ENCODE measurements around the gene PLOD3. TPM values are rescaled to one million over a fixed set of nuclear protein-coding genes. Genes with fewer than 3 reads are reported as not detected.
A peak's percentile ranks its signal among the peaks of the same experiment; 100 is the strongest.

The PLOD3 gene
- total and polyA plus RNA-seq, 9 of the 15 experiments (the other 6 are each of a cell fraction or from before 2014, with no cell fraction given) = 2.8 to 101 (median 30.9) TPM

DNA sequence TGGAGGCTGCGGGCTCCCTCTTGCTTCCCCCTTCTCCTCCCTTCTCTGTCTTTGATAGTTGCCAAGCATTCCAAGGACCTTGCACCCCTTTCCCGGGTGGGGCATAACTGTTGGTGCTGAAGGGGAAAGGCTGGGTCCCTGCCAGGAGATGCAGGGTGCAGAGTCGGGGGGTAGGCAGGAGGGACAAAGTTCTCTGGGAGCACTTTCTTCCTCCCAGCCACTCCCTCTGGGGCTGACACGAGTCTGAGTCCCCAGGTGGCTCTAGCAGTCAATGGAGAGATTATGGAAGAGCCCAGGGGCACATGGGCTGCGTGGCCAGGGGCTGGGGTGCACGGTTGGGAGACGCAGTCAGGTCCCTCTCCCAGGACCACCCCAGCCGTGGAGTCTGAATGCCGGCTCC is 18.1 kb upstream of the PLOD3 start:
- in situ Hi-C loops (cut with MboI) (no loop called here), intact Hi-C loops (cut with micrococcal nuclease) (loop anchor here (2.0 kb wide), 1 partner anchor 47 kb away; no protein-coding TSS in a partner anchor)
- H3K36me3 ChIP-seq (ENCODE audit: control insufficient read depth, insufficient read depth, low read length) = peaks cover 34% of the 10 kb centered on the region
- H3K27ac ChIP-seq (ENCODE audit: extremely low read depth, low read depth, low read length) = no peak overlapping the region
- ChIA-PET CTCF (ENCODE audit: low intra/inter-chr PET ratio) (interaction anchor here (0.6 kb wide), 1 partner anchor 108 kb away, joined by 3 read pairs; no protein-coding TSS in a partner anchor), POLR2A (interaction anchor here (1.0 to 2.2 kb wide), 4 partner anchors 8 to 91 kb away, joined by 3 to 22 read pairs (median 3); partner anchors contain the start of gene ZNHIT1)
- peaks cover under 1% of the 10 kb centered on the region; the same call in 1 of the 3 replicates for H3K79me2 ChIP-seq (ENCODE audit: control insufficient read depth, insufficient read depth, low read length)
- no peak overlapping the region for H3K4me2 ChIP-seq (ENCODE audit: insufficient read depth, low read length)
- peak in 1 of 4 experiments; percentile 12 for DNase-seq (ENCODE audit: extremely low read depth in 1 of 4, low spot score in 3 of 4)
- no peak for FAIRE-seq
- H3K4me3 ChIP-seq = no peak overlapping the region
- H4K20me1 ChIP-seq (replicated peaks; ENCODE audit: control insufficient read depth, insufficient read depth, low read length) = peaks cover 3% of the 10 kb centered on the region; the same call in 1 of the 2 replicates
- no peaks in the 10 kb centered on the region for H3K9me3 ChIP-seq (replicated peaks; ENCODE audit: control insufficient read depth, insufficient read depth, low read depth, low read length)
- peak overlapping the region in 1 of 2 experiments; percentile 44; a peak in 2 of 4 replicates for H3K9ac ChIP-seq (ENCODE audit: insufficient read depth in 1 of 2, low read depth in 2 of 2, low read length in 2 of 2)
- no peaks in the 10 kb centered on the region for H3K27me3 ChIP-seq (ENCODE audit: control insufficient read depth in 2 of 2, insufficient read depth in 2 of 2, low read length in 2 of 2)
- no TSS peak for BruUV-seq (replicated peaks)
- WGBS (ENCODE audit: insufficient coverage, low coverage, missing lambda C conversion rate) = 73% methylated on average over 8 of the region's 9 CpGs
- no peak overlapping the region for H2AFZ ChIP-seq (ENCODE audit: low read depth, low read length)
- TF ChIP-seq HOXB6 (CRISPR knock-in tag; IDR thresholded peaks at IDR 0.05; ENCODE audit: borderline replicate concordance) (no peak), GABPB1 (CRISPR knock-in tag; IDR thresholded peaks at IDR 0.05) (0 out of 2 replicates have a peak, but pooled peaks have one; percentile 20)
- no peaks in the 10 kb centered on the region for H3K9me1 ChIP-seq (ENCODE audit: control insufficient read depth, insufficient read depth, low read length)
- no peak for ATAC-seq
- H3K4me1 ChIP-seq (replicated peaks in 1 of 2; ENCODE audit: control insufficient read depth in 2 of 2, insufficient read depth in 2 of 2, low read length in 2 of 2) = peaks cover 25 to 81% of the 10 kb centered on the region in 2 experiments; a peak in 4 of 5 replicates

DNA sequence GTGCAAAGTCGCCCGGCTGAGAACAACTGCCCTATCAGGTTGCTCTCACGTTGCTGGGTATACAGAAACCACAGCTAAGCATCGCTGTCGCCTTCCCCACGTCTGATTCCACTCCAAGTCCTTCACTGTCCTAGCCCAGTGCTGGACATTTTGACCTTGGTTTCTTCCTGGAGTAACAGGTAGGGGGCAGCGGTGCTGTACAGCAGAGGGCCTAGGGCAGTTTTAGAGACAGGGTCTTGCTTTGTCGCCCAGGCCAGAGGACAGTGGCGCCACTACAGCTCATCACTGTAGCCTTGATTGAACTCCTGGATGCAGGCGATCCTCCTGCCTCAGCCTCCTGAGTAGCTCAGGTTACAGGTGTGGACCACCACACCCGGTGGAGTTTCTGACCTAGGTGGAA is 17.7 kb upstream of the PLOD3 start:
- no TSS peak for BruUV-seq (replicated peaks)
- intact Hi-C loops (cut with micrococcal nuclease) (loop anchor here (2.0 kb wide), 1 partner anchor 48 kb away; no protein-coding TSS in a partner anchor), in situ Hi-C loops (cut with MboI) (no loop called here)
- DNase-seq (ENCODE audit: extremely low read depth in 1 of 4, low spot score in 3 of 4) (peak in 3 of 4 experiments; percentile 48 to 67 (median 55)), FAIRE-seq (peak; percentile 75), ATAC-seq (peak; percentile 61)
- CTCF ChIA-PET (ENCODE audit: low intra/inter-chr PET ratio) = no interaction called here
- Histone ChIP-seq H3K79me2 (ENCODE audit: control insufficient read depth, insufficient read depth, low read length) (no peaks in the 10 kb centered on the region), H4K20me1 (replicated peaks; ENCODE audit: control insufficient read depth, insufficient read depth, low read length) (no peaks in the 10 kb centered on the region; the same call in 1 of the 2 replicates), H2AFZ (ENCODE audit: low read depth, low read length) (no peak overlapping the region), H3K4me1 (replicated peaks in 1 of 2; ENCODE audit: control insufficient read depth in 2 of 2, insufficient read depth in 2 of 2, low read length in 2 of 2) (peaks cover 20 to 77% of the 10 kb centered on the region in 2 experiments; a peak in 4 of 5 replicates), H3K27me3 (ENCODE audit: control insufficient read depth in 2 of 2, insufficient read depth in 2 of 2, low read length in 2 of 2) (no peaks in the 10 kb centered on the region), H3K4me3 (no peak overlapping the region), H3K9me1 (ENCODE audit: control insufficient read depth, insufficient read depth, low read length) (no peaks in the 10 kb centered on the region), H3K36me3 (ENCODE audit: control insufficient read depth, insufficient read depth, low read length) (peaks cover 32% of the 10 kb centered on the region), H3K27ac (ENCODE audit: extremely low read depth, low read depth, low read length) (no peak overlapping the region), H3K4me2 (ENCODE audit: insufficient read depth, low read length) (no peak overlapping the region), H3K9me3 (replicated peaks; ENCODE audit: control insufficient read depth, insufficient read depth, low read depth, low read length) (no peaks in the 10 kb centered on the region), H3K9ac (ENCODE audit: insufficient read depth in 1 of 2, low read depth in 2 of 2, low read length in 2 of 2) (peak overlapping the region in 1 of 2 experiments; percentile 19; a peak in 1 of 4 replicates)
- POLR2A ChIA-PET = interaction anchor here (0.7 to 2.2 kb wide), 3 partner anchors 9 to 863 kb away, joined by 3 to 22 read pairs (median 3); partner anchors contain the start of gene ZNHIT1
- 45% methylated on average over 11 of the region's 11 CpGs for WGBS (ENCODE audit: insufficient coverage, low coverage, missing lambda C conversion rate)
- TF ChIP-seq PCBP2 (IDR thresholded peaks at IDR 0.05; ENCODE audit: low read depth, low read length, poor library complexity, severe bottlenecking) = no peak
- TF ChIP-seq, protein P1, sequence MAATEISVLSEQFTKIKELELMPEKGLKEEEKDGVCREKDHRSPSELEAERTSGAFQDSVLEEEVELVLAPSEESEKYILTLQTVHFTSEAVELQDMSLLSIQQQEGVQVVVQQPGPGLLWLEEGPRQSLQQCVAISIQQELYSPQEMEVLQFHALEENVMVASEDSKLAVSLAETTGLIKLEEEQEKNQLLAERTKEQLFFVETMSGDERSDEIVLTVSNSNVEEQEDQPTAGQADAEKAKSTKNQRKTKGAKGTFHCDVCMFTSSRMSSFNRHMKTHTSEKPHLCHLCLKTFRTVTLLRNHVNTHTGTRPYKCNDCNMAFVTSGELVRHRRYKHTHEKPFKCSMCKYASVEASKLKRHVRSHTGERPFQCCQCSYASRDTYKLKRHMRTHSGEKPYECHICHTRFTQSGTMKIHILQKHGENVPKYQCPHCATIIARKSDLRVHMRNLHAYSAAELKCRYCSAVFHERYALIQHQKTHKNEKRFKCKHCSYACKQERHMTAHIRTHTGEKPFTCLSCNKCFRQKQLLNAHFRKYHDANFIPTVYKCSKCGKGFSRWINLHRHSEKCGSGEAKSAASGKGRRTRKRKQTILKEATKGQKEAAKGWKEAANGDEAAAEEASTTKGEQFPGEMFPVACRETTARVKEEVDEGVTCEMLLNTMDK (IDR thresholded peaks at IDR 0.05; ENCODE audit: borderline replicate concordance, insufficient read depth, low read depth, low read length, poor library complexity, severe bottlenecking) = peak; percentile 27
- TF ChIP-seq, protein P2, sequence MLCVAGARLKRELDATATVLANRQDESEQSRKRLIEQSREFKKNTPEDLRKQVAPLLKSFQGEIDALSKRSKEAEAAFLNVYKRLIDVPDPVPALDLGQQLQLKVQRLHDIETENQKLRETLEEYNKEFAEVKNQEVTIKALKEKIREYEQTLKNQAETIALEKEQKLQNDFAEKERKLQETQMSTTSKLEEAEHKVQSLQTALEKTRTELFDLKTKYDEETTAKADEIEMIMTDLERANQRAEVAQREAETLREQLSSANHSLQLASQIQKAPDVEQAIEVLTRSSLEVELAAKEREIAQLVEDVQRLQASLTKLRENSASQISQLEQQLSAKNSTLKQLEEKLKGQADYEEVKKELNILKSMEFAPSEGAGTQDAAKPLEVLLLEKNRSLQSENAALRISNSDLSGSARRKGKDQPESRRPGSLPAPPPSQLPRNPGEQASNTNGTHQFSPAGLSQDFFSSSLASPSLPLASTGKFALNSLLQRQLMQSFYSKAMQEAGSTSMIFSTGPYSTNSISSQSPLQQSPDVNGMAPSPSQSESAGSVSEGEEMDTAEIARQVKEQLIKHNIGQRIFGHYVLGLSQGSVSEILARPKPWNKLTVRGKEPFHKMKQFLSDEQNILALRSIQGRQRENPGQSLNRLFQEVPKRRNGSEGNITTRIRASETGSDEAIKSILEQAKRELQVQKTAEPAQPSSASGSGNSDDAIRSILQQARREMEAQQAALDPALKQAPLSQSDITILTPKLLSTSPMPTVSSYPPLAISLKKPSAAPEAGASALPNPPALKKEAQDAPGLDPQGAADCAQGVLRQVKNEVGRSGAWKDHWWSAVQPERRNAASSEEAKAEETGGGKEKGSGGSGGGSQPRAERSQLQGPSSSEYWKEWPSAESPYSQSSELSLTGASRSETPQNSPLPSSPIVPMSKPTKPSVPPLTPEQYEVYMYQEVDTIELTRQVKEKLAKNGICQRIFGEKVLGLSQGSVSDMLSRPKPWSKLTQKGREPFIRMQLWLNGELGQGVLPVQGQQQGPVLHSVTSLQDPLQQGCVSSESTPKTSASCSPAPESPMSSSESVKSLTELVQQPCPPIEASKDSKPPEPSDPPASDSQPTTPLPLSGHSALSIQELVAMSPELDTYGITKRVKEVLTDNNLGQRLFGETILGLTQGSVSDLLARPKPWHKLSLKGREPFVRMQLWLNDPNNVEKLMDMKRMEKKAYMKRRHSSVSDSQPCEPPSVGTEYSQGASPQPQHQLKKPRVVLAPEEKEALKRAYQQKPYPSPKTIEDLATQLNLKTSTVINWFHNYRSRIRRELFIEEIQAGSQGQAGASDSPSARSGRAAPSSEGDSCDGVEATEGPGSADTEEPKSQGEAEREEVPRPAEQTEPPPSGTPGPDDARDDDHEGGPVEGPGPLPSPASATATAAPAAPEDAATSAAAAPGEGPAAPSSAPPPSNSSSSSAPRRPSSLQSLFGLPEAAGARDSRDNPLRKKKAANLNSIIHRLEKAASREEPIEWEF (CRISPR knock-in tag; IDR thresholded peaks at IDR 0.05) = no peak
- no peak for TF ChIP-seq POLR2B (IDR thresholded peaks at IDR 0.05; ENCODE audit: low read depth, partially characterized antibody)
- no peak for TF ChIP-seq TARDBP (IDR thresholded peaks at IDR 0.05)

Data from K562 (cell line).